CD4-positive, alpha-beta T cell treated with Interferon gamma for 1 hour (primary cell): ENCODE measurements around the gene IL33.

Experiments used
- DNase-seq: peaks from one replicate; pipeline ENCODE4 v3.0.0-alpha.2; 2020

Gene IL33

DNA sequence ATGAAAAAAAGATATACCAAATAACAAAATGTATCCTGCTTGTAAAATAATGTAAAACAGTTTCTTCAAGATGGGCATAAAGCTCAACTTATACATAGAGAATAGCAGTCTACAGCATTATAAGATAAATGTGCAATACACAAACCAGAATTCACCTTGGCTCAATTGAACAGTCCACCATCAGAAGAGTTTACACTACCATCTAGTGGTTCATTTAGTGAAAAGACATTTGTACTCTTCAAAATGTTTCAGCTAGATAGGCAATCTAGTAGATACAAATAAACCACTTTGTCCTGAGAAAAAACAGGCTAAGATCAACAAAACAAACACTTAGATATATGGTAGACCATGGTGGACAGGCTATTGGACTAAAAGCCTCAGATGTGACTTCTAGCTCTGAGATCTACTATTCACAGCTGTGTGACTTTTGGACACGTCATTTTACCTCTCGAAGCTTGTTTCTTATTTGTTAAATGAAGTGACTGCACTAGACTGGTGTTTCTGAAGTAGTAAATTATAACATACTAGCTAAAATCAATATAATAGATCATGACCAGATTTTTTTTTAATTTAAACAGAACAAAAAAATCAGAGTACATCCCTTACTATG, 90.5 kb downstream of the IL33 start:
- no peak for DNase-seq
